NCI-H1417 (cell line): ENCODE results near the gene NRARP.

Experiments
- DNase-seq, 3 experiments: peaks; one replicate each; lab custom pipeline; 2025; lab: John Stamatoyannopoulos, UW

Gene NRARP

DNA sequence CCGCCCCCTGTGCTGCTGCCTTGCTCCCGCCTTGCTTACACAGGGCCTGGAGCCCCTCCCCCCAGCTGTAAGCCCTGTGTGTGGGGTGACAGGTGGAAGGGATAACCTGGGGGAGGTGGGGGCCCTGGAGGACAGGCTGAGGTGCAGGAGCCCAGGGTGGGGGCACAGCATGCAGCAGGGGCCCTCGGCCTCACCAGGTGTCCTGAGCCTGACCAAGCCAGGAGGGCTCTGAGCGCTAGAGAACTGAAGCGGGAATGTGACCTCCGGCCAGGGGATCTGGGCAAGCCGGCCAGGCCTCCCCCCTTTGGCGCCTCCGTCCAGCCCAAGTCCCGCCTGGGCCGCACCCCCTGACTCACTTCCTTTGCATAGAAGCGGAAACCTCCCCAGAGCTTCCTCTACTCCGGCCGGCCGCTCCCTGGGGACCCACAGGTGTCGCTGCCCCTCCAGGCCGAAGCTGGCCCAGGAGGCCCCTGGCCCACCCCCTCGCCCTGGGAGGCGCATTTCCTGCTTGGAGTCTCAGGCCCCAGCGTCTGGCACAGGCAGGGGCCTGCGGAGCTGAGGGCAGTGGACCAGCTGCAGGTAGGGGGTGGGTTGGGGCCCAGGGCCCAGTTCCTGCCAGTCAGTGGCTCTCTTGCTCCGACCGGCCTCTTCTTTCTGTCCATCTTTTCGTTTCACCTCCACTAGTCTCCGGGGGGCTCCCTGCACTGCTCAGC, 24.6 kb downstream of the NRARP start, which contains the start of gene TOR4A:
TSS of gene TOR4A (plus strand) at position 398 of the 713 bp plus-strand sequence. CDS start 964 bp downstream, outside the sequence.
- no peak for DNase-seq

DNA sequence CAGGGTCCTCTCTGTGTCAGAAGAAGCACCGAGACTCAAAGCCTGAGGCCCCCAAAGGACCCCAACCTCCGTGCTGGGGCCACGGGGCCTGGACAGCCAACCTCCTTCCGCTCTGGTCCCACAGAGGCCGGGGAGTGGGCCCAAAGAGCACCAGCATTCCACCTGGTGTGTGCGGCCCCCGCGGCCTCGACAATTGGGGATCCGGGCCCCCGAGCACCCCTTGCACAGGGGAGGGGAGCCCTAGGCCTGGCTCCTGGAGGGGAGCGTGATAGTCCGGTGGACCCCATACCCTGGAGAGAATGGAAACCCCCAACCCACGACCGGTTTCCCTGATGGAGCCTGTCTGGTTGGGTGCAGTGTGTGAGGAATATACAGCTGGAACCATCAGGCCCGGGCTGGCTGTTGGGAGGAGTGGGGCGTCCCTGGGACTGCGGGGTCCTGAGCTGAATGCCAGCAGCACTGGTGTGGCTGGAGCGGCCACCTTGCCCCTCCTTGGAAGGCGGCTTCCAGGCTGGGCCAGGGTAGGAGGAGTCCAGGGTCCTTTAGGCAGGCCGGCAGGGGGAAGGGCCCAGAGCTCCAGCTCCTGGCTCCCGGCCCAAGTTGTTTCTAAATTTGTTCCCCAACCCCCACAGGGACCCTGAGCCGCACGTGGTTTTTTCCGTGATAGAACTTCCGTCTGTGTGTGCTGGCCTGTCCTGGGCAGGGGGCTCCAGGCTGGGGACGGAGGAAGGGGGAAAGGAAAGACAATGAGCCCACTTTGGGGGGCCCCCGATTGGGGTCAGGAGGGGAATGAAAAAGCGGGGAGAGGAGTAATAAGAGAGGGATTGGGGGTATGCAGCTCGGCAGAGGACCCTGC, 25.4 kb downstream of the NRARP start:
- no peak for DNase-seq

DNA sequence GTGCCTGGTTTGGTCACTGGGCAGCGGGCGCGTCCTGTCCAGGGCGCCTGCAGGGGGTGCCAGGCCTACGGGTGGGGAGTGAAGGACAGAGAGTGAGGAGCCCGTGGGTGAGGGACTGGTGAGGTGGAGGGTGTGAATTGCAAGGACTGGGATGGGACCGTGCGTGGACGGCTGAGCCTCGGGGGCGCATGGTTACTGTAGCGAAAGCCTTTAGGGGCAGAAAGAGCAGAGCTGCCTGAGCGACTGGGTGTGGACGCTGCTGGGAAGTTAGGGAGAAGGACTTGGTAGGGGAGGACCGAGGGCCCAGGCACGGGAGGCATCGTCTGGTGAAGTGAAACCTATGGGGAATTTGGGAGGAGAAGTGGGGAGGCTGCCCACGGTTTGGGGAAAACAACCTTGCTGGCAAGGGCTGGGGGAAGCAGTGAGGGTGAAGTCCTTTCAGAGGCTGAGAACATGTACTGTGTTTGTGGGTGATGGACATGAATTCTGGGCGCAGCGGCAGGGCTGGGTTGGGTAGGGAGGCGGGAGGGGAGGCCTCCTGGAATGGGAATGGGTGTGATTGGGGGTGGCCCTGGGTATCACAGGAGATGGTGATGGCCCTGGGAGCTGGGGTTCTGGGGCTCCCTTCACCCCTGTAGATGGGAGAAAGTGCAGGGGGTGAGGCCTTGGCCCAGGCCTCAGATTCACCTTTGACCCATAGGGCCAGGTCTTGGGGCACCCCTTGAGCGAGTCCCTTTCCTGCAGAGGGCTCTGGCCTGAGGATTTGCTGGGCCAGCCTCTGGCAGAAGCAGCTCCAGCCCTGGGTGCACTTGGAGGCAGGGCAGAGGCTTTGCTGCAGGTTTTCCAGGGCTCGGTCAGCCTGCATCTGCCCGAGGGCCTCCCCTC, 26.2 kb downstream of the NRARP start:
- no peak for DNase-seq

DNA sequence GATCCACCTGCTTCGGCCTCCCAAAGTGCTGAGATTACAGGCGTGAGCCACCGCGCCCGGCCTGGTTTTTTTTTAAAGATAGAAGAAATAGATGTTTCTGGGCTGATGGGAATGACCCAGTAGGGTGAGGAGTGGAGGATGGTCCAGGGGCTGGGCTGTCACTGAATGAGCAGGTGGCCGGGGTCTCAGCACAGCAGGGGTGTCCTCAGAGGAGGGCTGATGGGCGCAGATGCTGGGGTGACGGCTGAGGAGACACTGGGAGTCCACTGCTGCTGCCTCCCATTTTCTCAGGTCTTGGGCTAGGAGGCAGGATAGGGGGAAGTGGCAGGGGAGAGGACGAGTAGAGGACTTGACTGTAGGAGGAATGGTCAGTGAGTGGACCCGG, 26.9 kb downstream of the NRARP start:
- DNase-seq: no peak

DNA sequence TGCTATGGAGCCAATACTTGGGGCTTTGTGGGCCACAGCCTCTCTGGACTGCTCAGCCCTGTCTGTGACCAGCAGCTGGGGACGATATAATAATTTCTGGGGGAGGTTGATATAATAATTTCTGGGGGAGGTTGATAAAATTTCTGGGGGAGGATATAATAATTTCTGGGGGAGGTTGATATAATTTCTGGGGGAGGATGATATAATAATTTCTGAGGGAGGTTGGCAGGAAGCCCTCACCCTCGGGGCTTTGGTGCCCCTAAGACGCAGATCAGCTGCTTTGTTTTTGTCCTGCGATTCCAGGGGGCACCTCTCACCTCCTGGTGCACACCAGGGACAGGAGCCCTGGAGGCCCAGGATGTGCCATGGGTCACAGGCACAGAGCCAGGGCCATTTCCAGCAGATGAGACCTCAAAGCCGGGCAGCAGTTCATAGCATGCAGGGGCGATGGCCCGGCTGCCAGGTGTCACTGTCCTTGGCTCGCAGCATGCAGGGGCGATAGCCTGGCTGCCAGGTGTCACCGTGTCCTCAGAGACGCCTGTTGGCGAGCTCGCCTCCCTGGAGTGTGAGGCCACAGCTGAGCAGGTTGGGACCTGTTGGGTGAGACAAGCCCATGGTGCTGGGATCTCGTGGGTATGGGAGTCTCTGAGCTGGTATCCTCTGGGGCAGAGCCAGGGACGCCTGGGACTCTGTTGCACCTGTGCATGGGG, 28.3 kb downstream of the NRARP start:
- DNase-seq: peak; percentile 8 to 85 (median 74)

DNA sequence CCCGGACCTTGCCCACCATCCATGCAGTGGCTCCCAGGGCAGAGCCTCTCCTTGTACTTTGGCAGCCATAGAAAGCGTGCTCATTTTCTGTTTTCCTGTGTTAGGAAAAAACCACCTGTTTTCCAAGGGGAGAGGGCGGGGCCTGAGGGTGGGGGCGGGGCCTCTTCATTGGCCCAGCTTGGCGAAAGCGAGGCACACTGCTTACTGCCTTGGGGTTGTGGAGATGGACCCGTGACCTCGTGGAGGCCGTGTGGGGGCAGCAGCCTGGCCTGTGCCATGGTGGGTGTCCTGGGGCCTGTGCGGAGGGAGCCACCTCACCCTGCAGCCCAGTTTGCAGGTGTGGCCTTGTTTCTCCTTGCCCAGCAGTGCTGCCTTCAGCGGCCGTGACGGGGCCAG, 29.0 kb downstream of the NRARP start:
- DNase-seq: peak; percentile 4 to 67 (median 51)

DNA sequence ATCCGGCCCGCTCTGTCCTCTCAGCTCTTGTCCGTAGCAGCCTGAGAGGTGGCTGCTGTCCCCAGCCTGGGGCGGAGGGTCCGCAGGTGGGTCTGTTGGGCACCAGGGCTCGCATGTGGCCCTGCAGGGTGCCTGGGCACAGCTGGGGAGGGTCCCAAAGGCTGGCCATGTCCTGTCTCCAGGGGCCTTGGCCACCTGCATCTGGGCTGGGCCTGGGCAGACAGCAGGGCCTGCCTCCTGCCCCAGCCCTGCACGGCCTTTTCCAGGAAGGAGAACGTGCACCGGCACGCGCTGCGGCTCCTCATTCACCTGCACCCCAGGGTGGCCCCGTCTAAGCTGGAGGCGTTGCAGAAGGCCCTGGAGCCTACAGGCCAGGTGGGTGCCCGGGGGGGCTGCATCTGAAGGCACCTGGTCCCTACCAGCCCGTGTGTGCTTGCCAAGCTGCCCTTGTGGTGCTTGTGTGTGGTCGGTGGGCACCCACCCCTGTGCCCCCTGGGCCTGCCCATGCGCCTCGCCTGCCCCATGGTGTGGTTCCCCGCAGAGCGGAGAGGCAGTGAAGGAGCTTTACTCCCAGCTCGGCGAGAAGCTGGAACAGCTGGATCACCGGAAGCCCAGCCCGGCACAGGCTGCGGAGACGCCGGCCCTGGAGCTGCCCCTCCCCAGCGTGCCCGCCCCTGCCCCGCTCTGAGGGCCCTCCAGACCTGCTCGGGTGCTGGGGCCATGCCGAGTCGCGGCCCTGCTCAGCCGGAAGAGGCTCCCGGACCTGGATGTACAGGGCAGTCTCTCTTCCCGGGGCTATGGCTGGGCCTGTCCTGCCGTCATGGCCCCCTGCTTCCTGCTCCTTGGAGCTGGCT, 29.6 kb downstream of the NRARP start:
- no peak for DNase-seq

DNA sequence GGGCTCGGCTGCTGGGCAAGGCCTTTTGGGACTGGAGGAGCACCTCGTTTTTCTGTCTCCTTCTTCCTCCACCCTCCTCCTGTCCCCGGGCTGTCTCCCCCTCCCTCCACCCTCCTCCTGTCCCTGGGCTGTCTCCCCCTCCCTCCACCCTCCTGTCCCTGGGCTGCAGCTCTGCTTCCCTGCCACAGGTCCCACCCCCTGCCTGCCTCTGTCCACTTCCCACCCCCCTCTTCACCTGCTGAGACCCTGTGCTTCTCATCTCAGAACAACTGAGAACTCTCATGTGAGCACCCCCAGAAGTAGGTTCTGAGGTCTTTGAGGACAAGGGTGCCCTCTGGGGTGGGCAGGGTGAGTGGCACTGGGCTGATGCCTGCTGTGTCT, 30.4 kb downstream of the NRARP start:
- no peak for DNase-seq

DNA sequence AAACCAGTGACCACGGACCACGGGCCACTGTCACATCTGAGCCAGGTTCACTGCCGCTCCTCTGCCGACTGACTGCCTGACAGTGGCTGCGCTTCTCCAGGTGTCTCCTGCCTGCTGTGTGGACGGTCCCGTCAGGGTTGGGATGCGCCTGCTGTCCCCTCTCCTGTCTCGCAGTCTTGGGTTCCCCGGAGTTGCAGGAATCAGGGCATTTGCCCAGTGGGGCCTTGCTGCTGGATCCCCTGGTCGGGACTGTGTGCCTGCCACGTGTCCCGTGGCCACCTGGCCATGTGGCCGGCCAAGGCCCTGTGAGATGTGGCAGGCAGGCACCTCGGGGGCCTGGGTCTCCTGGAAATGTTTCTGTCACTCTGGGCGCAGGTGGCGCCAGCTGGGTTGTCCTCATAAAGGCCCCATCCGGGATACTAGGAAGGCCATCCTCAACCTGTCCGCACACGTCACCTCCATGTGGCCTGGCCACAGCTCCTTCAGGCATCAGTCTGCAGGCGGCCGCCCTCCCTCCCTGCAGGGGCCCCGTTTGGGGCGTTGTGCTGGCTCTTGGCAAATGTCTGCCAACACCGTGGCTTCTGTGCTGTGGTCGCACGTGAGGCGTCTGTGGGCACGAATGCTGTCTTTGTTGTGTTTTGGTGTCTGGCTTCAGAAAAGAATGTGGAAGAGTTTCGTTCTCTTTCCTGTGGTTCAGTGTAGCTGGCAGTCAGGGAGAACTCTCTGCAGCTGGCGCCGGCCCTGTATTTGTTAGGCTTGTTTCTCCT, 31.0 kb downstream of the NRARP start:
- no peak for DNase-seq

DNA sequence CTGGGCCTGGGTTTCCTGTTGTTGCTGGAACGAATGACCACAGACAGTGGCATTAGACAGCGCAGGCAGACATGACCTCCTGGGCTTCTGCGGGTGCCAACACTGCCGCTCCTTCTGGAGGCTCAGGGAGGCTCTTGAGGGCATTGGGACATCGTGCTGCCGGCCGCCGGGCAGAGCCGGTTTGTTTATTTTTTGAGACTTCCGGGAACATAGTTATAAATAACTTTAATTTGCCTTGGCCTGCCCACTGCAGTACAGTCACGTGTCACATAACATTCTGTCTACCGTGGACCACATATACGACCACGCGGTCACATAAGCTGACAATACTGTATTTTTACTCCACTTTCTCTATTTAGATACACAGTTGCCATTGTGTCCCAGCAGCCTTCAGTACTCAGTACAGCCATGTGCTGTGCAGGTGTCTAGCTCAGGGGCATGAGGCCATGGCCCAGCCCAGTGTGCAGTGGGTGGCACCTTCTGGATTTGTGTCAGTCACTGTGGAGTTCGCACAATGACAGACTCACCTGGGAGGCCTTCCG, 32.8 kb downstream of the NRARP start:
- no peak for DNase-seq

DNA sequence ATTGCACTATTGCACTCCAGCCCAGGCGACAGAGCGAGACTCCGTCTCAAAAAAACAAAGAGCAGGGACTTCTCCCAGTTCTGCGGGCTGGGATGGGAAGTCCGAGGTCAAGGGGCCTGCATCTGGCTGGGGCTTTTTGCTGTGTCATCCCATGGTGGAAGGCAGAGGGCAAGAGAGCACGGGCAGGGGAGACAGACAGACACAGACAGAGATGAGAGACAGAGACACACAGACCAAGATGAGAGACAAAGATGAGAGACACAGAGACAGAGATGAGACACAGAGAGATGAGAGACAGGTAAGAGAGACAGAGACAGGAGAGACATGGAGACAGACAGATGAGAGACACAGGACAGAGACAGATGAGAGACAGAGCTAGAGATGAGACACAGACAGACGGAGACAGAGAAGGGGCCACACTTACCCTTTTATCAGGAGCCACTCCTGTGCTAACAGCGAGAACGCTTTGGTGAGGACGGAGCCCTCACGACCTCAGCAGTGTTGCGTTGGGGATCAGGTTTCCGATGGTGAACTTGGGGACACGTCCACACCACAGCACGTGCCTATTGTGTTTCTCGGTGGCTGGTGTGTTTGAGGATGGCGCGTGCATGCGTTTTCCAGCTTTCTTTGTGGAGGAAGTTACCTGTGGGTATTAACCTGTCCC, 33.4 kb downstream of the NRARP start:
- no peak for DNase-seq

DNA sequence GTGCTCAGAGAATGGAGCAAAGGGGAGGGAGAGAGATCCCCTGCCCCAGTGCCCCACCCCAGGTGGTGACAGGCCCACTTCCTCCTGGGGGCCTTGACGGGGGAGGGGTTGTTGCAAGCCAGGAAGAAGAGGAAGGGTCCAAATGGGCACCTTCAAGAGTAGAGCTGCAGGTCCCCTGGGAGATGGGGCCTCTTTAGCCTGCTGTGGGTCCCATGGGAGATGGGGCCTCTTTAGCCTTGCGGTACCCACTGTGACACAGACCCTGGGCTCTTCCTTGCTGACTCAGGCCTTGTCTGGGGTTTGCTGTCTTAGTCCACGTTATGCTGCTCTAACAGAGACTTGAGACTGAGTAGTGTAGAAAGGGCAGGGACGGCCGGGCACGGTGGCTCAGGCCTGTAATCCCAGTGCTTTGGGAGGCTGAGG, 34.1 kb downstream of the NRARP start:
- DNase-seq: no peak

DNA sequence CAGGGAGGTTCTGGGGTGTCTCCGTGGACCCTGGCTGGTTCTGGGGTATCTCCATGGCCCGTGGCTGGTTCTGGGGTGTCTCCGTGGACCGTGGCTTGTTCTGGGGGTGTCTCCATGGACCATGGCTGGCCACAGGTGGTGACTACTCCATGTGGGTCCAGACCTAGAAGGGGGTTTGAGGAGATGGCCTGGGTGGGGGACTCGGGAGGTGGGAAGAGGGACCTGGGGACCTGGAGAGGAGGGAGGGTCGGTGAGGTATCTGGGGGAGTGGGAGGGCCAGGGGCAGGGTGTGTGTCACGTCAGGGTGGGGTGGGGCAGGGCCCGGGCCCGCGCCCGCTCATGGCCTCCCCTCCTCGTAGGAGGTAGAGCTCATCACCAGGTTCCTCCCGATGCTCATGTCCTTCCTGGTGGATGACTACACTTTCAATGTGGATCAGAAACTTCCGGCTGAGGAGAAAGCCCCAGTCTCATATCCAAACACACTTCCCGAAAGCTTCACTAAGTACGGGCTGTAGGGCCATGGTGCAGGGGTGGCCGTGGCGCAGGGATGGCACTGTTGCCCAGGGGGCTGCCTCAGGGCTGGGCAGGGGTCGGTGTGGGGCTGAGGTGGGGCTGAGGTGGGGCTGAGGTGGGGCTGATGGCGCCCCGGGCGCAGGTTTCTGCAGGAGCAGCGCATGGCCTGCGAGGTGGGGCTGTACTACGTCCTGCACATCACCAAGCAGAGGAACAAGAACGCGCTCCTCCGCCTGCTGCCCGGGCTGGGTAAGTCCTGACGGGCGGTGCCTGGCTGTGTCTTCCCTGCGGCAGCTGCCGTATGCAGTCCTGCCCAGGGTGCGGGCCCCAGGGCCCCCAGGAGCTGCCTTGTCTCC, 35.3 kb downstream of the NRARP start:
- no peak for DNase-seq

DNA sequence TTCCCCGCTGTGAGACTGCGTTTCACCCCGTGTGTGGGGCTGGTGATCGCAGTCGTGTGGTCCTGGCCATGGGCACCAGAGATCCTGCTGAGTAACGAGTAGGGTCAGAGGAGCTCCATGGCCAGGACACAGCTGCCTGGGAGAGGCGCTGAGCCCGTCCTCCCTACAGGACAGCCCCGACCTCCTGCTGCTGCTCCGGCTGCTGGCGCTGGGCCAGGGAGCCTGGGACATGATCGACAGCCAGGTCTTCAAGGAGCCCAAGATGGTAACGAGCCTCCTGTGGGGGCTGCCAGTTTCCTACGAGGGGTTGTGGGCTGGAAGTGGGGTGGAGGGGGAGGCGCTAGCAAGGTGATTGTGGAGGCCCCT, 35.9 kb downstream of the NRARP start:
- no peak for DNase-seq

DNA sequence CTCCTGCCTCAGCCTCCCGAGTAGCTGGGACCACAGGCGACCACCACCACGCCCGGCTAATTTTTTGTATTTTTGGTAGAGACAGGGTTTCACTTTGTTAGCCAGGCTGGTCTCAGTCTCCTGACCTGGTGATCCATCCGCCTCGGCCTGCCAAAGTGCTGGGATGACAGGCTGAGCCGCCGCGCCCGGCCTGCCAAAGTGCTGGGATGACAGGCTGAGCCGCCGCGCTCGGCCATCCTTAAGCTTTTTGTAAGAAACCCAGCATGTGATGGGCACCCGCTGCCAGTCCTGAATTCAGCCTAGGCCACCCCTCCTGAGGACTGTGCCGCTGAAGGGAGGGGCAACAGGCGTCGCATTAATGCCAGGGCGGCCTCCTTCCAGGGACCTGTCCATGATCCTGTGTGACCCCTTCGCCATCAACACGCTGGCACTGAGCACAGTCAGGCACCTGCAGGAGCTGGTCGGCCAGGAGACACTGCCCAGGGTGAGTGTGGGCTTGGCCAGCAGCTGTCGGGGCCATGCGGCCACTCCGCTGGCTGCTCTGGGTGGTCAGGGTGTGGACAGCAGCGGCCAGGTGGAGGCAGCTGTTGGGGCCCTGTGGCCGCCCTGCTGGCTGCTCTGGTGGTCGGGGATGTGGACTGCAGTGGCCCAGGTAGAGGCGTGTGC, 36.4 kb downstream of the NRARP start:
- no peak for DNase-seq

DNA sequence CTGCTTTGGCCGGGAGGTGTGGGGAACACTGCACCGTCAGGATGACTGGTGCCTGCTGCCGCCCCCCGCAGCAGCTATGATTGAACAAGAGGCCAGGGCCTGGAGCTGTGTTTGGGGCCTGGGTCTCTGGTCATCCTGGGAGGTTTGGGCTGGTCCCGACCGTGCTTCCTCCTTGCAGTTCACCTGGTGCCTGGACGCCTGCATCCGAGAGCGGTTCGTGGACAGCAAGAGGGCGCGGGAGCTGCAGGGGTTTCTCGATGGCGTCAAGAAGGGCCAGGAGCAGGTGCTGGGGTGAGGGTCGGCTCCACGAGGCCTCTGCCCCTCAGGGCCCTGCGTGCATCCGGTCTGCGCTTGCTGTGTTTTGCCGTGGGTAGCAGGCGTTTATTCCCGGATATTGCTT, 38.0 kb downstream of the NRARP start:
- no peak for DNase-seq

DNA sequence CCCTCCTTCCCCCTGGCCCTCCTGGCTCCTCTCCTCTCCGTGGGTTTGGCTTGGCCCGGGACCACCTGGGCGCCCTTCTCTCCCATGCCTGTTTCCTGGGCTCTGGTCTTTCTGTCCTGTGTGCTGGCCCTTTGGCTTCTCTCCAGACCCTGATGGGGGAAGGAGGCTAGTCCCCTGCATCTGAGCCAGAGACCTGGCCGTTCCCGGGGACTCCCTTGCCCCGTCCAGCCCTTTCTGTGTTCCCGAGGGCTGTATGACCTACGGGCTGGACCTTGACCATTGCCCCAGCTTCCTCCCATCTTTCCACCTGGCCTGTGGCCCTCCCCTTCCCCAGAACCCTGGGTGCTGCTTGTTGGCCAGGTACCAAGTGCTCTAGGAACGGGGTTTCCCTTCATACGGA, 38.6 kb downstream of the NRARP start:
- DNase-seq: no peak

DNA sequence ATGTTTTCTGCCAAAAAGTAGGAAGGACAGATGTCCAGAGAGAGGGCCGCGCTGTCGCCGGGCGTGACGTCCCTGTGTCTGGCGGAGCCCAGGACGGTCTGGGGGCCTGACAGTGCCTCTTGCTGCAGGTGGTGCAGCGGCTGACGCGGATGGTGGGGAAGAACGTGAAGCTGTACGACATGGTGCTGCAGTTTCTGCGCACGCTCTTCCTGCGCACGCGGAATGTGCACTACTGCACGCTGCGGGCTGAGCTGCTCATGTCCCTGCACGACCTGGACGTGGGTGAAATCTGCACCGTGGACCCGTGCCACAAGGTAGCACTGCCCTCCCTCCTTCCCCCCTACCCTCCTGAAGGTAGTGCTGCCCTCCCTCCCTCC, 39.2 kb downstream of the NRARP start:
- DNase-seq: no peak
